NCI-H526 treated with DMSO at 0.1 percent for 48 hours (cell line): ENCODE data around the gene KRT7.

Experiments
- DNase-seq: peaks from one replicate; lab custom pipeline; 2025; lab: John Stamatoyannopoulos, UW

The KRT7 gene

GRCh38 chr12:52211716-52212585 lies 21.1 kb upstream of the KRT7 start:
- no peak for DNase-seq

- no peak for DNase-seq
Observed at GRCh38 chr12:52212701-52213563, 20.1 kb upstream of the KRT7 start.

GRCh38 chr12:52213564-52214420 lies 19.3 kb upstream of the KRT7 start:
- peak; percentile 62 for DNase-seq

- DNase-seq = no peak
Observed at GRCh38 chr12:52214421-52214802, 18.6 kb upstream of the KRT7 start.

GRCh38 chr12:52215587-52216031 lies 17.4 kb upstream of the KRT7 start:
- no peak for DNase-seq

- DNase-seq = no peak
Observed at GRCh38 chr12:52216100-52216499, 16.9 kb upstream of the KRT7 start.

- no peak for DNase-seq
Observed at GRCh38 chr12:52216807-52217206, 16.2 kb upstream of the KRT7 start.

- DNase-seq = no peak
Observed at GRCh38 chr12:52217223-52217622, 15.8 kb upstream of the KRT7 start.

GRCh38 chr12:52218001-52218400 lies 15.0 kb upstream of the KRT7 start:
- DNase-seq = no peak

GRCh38 chr12:52220477-52220876 lies 12.6 kb upstream of the KRT7 start:
- DNase-seq = no peak

- no peak for DNase-seq
Observed at GRCh38 chr12:52221070-52221781, 11.8 kb upstream of the KRT7 start.

- DNase-seq = no peak
Observed at GRCh38 chr12:52221912-52222457, 11.1 kb upstream of the KRT7 start.

- no peak for DNase-seq
Observed at GRCh38 chr12:52222692-52223091, 10.4 kb upstream of the KRT7 start.

GRCh38 chr12:52223406-52224039 lies 9.5 kb upstream of the KRT7 start:
- no peak for DNase-seq

GRCh38 chr12:52224151-52224550 lies 8.9 kb upstream of the KRT7 start:
- DNase-seq = no peak

- no peak for DNase-seq
Observed at GRCh38 chr12:52225752-52226151, 7.3 kb upstream of the KRT7 start.

GRCh38 chr12:52226446-52226845 lies 6.6 kb upstream of the KRT7 start:
- DNase-seq = no peak

- no peak for DNase-seq
Observed at GRCh38 chr12:52227606-52228166, 5.4 kb upstream of the KRT7 start.

- DNase-seq = no peak
Observed at GRCh38 chr12:52228366-52228765, 4.7 kb upstream of the KRT7 start.

- no peak for DNase-seq
Observed at GRCh38 chr12:52228931-52229330, 4.1 kb upstream of the KRT7 start.
